HG02981 (cell line): ENCODE data around the gene XPNPEP2.

Source experiments
- ATAC-seq: cut with Tn5 transposase; IDR thresholded peaks from one replicate; pipeline ENCODE4 v1.9.1; 2021; ENCODE audit warnings: mild to moderate bottlenecking, moderate library complexity; ENCODE audit not compliant: unreplicated experiment

Gene XPNPEP2

GRCh38 chrX:129738466-129739308, at the start of gene XPNPEP2:
TSS of gene XPNPEP2 (plus strand) at chrX:129738979. CDS start at chrX:129739214, 235 bp downstream.
- no peak for ATAC-seq

- ATAC-seq, result no peak
Measured at GRCh38 chrX:129689796-129690195, 49.0 kb upstream of the XPNPEP2 start.

GRCh38 chrX:129690435-129690834, 48.3 kb upstream of the XPNPEP2 start:
- no peak for ATAC-seq

GRCh38 chrX:129693354-129693753, 45.4 kb upstream of the XPNPEP2 start:
- no peak for ATAC-seq

GRCh38 chrX:129694805-129695204, 44.0 kb upstream of the XPNPEP2 start:
- no peak for ATAC-seq

GRCh38 chrX:129695535-129695934, 43.2 kb upstream of the XPNPEP2 start:
- ATAC-seq, result no peak

- ATAC-seq, result no peak
Measured at GRCh38 chrX:129695937-129696336, 42.8 kb upstream of the XPNPEP2 start.

GRCh38 chrX:129696463-129697155, 42.2 kb upstream of the XPNPEP2 start:
- no peak for ATAC-seq

- ATAC-seq, result no peak
Measured at GRCh38 chrX:129697204-129697829, 41.5 kb upstream of the XPNPEP2 start.

- ATAC-seq, result no peak
Measured at GRCh38 chrX:129698150-129698549, 40.6 kb upstream of the XPNPEP2 start.

GRCh38 chrX:129700536-129700935, 38.2 kb upstream of the XPNPEP2 start:
- ATAC-seq, result no peak

GRCh38 chrX:129701624-129702069, 37.1 kb upstream of the XPNPEP2 start:
- no peak for ATAC-seq

- no peak for ATAC-seq
Measured at GRCh38 chrX:129704491-129704890, 34.3 kb upstream of the XPNPEP2 start.

- no peak for ATAC-seq
Measured at GRCh38 chrX:129705377-129705925, 33.3 kb upstream of the XPNPEP2 start.

GRCh38 chrX:129705988-129706387, 32.8 kb upstream of the XPNPEP2 start:
- no peak for ATAC-seq

- no peak for ATAC-seq
Measured at GRCh38 chrX:129706400-129707072, 32.2 kb upstream of the XPNPEP2 start.

- ATAC-seq, result no peak
Measured at GRCh38 chrX:129714581-129714980, 24.2 kb upstream of the XPNPEP2 start.

- no peak for ATAC-seq
Measured at GRCh38 chrX:129716507-129716906, 22.3 kb upstream of the XPNPEP2 start.

GRCh38 chrX:129717892-129718291, 20.9 kb upstream of the XPNPEP2 start:
- ATAC-seq, result no peak

- no peak for ATAC-seq
Measured at GRCh38 chrX:129718676-129719075, 20.1 kb upstream of the XPNPEP2 start.

- ATAC-seq, result no peak
Measured at GRCh38 chrX:129719268-129719667, 19.5 kb upstream of the XPNPEP2 start.
